ENCODE data around the gene TIGAR. TPM values are rescaled to one million over a fixed set of nuclear protein-coding genes. Genes with fewer than 3 reads are reported as not detected.

The TIGAR gene
- total and polyA plus RNA-seq, 3 donors from 2014 or later = 5.1 to 14.6 (median 14.2) TPM

DNA sequence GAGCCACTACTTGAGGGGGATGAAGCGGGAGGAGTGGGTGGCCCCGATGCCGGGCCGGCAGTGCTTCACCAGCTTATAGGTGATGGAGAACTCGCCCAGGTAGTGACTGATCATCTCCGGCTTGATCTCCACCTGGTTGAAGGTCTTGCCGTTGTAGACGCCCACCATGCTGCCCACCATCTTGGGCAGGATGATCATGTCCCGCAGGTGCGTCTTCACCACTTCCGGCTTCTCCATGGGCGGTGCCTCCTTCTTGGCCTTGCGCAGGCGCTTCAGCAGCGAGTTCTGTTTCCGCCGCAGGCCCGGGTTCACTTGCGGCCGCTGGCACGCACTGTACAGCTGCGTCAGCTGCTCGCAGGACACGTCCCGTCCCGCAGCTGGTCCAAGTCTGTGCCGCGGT, 3.4 kb downstream of the TIGAR start:
- H3K27me3 ChIP-seq = no peaks in the 10 kb centered on the region
- 71 to 81% methylated on average over 28 of the region's 28 CpGs for WGBS, 2 donors
- intact Hi-C loops (cut with DNase I; ENCODE audit: low total_unique reads) = no loop called here
- H3K4me1 ChIP-seq = peaks cover 17% of the 10 kb centered on the region
- H3K4me3 ChIP-seq = peak overlapping the region; percentile 9 to 29
- peak; percentile 62 for DNase-seq
- no peaks in the 10 kb centered on the region for H3K36me3 ChIP-seq (ENCODE audit: low read depth, missing control alignments)
- H3K9me3 ChIP-seq = no peaks in the 10 kb centered on the region
- no peak overlapping the region for H3K27ac ChIP-seq
- no peak for TF ChIP-seq POLR2A (IDR thresholded peaks at IDR 0.05)
- TF ChIP-seq, protein P1, sequence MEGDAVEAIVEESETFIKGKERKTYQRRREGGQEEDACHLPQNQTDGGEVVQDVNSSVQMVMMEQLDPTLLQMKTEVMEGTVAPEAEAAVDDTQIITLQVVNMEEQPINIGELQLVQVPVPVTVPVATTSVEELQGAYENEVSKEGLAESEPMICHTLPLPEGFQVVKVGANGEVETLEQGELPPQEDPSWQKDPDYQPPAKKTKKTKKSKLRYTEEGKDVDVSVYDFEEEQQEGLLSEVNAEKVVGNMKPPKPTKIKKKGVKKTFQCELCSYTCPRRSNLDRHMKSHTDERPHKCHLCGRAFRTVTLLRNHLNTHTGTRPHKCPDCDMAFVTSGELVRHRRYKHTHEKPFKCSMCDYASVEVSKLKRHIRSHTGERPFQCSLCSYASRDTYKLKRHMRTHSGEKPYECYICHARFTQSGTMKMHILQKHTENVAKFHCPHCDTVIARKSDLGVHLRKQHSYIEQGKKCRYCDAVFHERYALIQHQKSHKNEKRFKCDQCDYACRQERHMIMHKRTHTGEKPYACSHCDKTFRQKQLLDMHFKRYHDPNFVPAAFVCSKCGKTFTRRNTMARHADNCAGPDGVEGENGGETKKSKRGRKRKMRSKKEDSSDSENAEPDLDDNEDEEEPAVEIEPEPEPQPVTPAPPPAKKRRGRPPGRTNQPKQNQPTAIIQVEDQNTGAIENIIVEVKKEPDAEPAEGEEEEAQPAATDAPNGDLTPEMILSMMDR (IDR thresholded peaks at IDR 0.05) = no peak

DNA sequence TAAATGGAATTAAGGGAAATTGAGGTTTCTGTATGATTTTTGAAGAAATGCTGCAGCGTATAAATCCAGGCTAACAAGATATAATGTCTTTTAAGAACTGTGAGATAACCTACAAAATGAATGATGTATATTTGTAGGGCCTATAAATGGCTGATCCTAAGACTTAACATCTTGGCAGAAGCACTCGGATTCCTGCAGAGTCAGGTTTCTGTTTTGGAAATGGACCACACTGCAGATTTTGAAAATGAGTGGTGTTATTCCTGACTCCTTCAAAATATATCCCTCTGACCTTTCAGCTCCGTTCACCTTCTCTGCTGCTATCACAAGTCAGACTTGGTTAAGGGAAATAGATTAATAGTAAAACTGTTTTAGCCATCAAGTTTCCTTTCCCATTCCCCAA, 5.0 kb downstream of the TIGAR start:
- Histone ChIP-seq H3K4me1 (peaks cover 11% of the 10 kb centered on the region), H3K4me3 (no peak overlapping the region), H3K9me3 (no peaks in the 10 kb centered on the region), H3K27ac (no peak overlapping the region), H3K36me3 (ENCODE audit: low read depth, missing control alignments) (no peaks in the 10 kb centered on the region), H3K27me3 (no peaks in the 10 kb centered on the region)
- 51 to 64% methylated on average over 3 of the region's 3 CpGs for WGBS, 2 donors
- no peak for DNase-seq
- intact Hi-C loops (cut with DNase I; ENCODE audit: low total_unique reads) = no loop called here
- no peak for TF ChIP-seq POLR2A (IDR thresholded peaks at IDR 0.05)
- TF ChIP-seq, protein P1 (IDR thresholded peaks at IDR 0.05) = no peak

DNA sequence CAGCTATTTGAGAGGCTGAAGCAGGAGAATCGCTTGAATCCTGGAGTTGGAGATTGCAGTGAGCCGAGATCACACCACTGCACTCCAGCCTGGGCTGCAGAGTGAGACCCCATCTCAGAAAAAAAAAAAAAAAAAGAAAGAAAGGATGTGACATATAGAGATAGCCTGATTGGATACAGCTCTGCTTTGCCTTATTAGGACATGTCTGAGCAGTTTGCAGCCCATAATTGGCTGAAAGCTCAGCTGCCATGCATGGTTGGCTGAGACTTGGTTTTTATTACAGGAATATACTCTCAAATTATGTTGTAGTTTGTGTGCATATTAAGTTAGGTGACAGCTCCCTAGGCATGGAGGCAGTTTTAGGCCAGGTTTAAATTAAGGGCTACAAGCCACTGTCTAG, 6.3 kb downstream of the TIGAR start:
- Histone ChIP-seq H3K36me3 (ENCODE audit: low read depth, missing control alignments) (no peaks in the 10 kb centered on the region), H3K4me1 (peaks cover 4% of the 10 kb centered on the region), H3K9me3 (no peaks in the 10 kb centered on the region), H3K4me3 (no peak overlapping the region), H3K27me3 (no peaks in the 10 kb centered on the region), H3K27ac (no peak overlapping the region)
- intact Hi-C loops (cut with DNase I; ENCODE audit: low total_unique reads) = no loop called here
- no peak for DNase-seq
- TF ChIP-seq, protein P1 (IDR thresholded peaks at IDR 0.05) = no peak
- TF ChIP-seq POLR2A (IDR thresholded peaks at IDR 0.05) = no peak
- 94 to 100% methylated on average over 2 of the region's 2 CpGs for WGBS, 2 donors

DNA sequence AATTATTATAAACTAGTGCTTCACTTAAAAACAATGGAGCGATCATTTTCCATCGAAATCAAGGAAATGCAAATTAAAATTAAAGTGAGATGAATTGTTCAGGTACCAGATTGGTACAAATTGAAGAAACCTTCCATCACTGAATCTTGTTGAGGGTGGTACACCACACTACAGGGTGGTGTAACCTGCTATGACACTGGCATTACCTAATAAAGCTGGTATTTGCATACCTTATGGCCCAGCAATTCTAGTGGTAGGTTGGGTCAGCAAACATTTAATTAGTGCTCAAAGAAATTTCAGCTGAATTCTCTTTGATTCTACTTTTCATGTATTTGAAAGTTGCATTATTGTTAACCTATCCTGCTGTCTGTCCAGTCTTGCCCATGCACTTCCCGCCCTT, 9.2 kb downstream of the TIGAR start:
- Histone ChIP-seq H3K4me3 (no peak overlapping the region), H3K27ac (no peak overlapping the region), H3K27me3 (no peaks in the 10 kb centered on the region), H3K4me1 (no peaks in the 10 kb centered on the region), H3K9me3 (no peaks in the 10 kb centered on the region), H3K36me3 (ENCODE audit: low read depth, missing control alignments) (no peaks in the 10 kb centered on the region)
- intact Hi-C loops (cut with DNase I; ENCODE audit: low total_unique reads) = no loop called here
- 94 to 98% methylated on average over 3 of the region's 3 CpGs for WGBS, 2 donors
- DNase-seq = no peak
- TF ChIP-seq, protein P1 (IDR thresholded peaks at IDR 0.05) = no peak
- no peak for TF ChIP-seq POLR2A (IDR thresholded peaks at IDR 0.05)

DNA sequence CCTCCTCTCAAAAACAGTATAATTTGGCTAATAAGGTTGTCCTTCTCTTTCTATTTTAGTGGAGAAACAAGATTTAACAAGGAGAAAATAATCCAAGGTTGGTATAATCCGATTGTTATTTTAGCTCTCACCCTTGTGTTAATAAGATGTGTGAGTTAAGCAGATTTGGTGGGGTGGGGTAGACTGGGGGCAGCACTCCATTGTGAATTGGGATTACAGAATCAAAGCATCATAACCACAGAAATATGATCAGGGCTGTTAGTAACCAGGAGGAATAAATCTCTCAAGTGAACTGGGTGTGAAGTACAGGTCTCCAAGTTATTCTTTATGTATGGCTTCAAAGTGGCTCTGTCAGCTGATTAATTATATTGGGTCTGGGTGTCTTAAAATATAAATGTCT, 10.2 kb downstream of the TIGAR start:
- Histone ChIP-seq H3K4me1 (no peaks in the 10 kb centered on the region), H3K27me3 (no peaks in the 10 kb centered on the region), H3K27ac (no peak overlapping the region), H3K9me3 (no peaks in the 10 kb centered on the region), H3K4me3 (no peak overlapping the region), H3K36me3 (ENCODE audit: low read depth, missing control alignments) (no peaks in the 10 kb centered on the region)
- TF ChIP-seq POLR2A (IDR thresholded peaks at IDR 0.05) = no peak
- TF ChIP-seq, protein P1 (IDR thresholded peaks at IDR 0.05) = no peak
- 67 to 76% methylated on average over 1 of the region's 1 CpG for WGBS, 2 donors
- DNase-seq = no peak
- intact Hi-C loops (cut with DNase I; ENCODE audit: low total_unique reads) = no loop called here
